DMS53 treated with DMSO at 0.1 percent for 48 hours (cell line): ENCODE data around the gene ARL8A.
A peak's percentile ranks its signal among the peaks of the same experiment; 100 is the strongest.
"Not testable (repeated sequence)": the region's sequence is repeated elsewhere in the genome, so short reads cannot be mapped to it uniquely, and the experiment has no call there.

Experiments used
- DNase-seq: peaks from one replicate; lab custom pipeline; 2025; ENCODE audit not compliant: unreplicated experiment; lab: John Stamatoyannopoulos, UW

Gene ARL8A

DNA sequence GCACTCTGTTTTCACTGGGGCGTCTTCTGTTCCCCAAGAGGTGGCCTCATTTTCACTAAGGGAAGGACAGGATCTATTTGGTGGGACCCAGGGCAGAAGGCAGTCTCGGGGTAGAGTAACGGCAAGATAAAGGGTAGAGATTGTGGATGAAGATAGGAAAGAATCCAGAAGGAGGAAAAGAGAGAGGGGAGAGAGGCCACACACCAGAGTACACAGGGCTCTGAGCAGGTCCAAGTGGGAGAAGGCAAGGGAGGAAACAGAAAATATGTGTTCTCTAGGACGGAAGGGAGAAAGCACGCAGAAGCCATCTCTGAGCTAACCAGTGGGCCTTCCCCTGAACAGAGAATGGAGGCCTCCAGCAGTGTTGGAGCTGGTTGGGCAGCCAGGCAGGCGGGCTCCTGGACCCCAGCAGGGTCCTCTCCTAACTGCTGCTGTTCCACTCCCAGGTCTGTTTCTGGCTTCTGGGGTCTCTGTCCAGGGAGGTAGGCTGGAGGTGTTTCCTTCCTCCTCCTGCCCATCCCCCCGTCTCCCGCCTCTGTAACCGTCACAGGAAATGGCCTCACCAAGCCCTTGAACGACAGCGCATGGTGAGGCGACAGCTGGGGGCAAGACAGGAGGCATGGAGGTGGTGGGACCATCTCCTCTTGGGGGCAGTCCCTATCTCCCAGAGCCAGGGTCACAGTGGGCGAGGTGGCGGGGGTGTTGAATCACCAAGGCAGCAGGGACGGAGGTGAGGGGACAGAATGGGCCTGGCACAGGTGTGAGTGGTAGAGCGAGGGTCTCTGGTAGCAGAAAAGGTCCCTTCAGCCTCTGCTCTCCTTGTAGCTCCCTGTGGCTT, 15.2 kb upstream of the ARL8A start:
- no peak for DNase-seq

DNA sequence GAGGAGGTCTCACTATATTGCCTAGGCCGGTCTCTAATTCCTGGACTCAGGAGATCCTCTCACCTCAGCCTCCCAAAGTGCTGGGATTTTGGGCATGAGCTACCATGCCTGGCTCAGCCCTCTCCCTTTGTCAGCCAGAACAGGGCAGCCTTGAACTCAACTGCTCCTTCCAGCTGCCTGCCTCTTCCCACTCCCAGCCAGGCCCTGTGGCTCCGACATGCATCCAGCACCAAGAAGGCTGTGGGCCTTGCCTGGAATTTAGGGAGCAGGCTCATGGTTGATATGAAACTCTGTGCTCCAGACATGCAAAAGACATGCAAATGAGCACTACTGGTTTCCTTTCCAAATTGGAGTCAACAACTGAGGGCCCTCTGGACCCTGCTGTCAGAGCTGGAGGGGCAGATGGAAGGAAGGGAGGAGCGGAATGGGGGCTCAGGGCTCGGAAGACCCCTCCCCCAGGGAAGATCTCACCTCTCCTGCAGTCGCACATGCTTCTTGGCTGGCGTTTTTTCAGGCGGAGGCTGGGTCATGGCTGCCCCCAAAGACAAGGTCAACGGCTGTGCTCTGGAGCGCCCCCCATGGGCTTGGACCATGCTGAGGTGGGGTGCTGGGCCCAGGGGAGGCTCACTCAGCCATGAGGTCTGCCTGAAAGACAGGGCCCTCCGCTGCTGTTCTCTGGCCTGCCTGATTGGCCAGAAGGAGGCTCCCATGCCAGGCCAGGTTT, 14.4 kb upstream of the ARL8A start:
- DNase-seq = no peak

DNA sequence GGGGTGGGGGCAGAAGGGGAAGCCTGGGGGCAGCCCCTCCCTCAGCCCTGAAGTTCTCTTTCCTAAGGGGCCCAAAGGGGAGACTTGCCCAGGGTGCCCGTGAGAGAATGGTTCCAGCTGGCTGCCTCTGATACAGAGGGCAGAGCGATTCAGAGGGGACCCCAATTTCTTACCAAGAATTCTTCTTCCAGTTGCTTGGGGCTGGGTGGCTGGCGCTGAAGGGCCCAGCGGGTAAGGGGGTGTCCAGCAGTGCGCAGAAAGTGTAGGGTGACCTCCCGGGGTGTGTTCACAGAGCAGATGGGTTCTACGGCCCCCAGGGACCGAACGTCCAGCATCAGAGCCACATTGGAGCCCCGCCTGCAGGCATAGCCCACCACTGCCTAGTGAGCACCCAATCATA, 13.4 kb upstream of the ARL8A start:
- no peak for DNase-seq

DNA sequence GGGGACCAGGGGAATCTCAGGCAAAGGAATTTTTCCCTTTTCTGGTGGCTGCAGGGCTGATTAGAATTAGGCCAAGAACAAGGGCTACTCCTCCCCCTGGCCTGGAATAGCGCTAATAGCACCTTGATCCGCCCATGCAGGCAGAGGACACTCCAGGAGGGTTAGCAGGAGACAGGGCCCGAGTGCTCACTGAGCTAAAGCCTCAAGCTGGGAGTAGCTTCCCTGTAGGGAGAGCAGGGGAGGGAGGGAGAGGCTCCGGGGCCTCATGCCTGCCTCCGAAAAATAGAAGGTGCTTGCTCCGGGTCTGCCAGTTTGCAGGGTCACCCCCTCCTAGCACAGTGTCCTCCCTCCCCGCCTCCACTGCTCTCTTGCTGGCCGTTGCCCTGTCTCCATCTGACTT, 12.1 kb upstream of the ARL8A start:
- DNase-seq = no peak

DNA sequence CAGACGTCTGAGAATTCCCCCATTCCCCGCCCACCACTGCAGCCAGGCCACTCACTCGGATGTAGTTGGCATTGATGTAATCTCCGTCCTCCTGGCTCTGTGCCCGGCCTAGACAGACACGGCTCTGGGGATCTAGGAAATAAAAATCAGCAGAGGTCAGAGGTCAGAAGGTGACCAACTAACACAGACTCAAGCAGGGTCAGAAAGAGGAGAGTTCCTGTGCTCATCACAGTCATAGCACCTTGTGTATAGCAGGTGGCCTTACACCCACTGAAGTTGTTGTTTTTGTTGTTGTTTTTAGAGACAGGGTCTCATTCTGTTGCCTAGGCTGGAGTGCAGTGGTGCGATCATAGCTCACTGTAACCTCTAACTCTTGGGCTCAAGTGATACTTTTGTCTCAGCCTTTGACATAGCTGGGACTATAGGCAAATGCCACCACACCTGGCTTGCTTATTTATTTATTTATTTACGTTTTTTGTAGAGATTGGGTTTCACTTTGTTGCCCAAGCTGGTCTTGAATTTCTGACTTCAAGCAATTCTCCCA, 11.0 kb upstream of the ARL8A start:
- DNase-seq = peak; percentile 35

DNA sequence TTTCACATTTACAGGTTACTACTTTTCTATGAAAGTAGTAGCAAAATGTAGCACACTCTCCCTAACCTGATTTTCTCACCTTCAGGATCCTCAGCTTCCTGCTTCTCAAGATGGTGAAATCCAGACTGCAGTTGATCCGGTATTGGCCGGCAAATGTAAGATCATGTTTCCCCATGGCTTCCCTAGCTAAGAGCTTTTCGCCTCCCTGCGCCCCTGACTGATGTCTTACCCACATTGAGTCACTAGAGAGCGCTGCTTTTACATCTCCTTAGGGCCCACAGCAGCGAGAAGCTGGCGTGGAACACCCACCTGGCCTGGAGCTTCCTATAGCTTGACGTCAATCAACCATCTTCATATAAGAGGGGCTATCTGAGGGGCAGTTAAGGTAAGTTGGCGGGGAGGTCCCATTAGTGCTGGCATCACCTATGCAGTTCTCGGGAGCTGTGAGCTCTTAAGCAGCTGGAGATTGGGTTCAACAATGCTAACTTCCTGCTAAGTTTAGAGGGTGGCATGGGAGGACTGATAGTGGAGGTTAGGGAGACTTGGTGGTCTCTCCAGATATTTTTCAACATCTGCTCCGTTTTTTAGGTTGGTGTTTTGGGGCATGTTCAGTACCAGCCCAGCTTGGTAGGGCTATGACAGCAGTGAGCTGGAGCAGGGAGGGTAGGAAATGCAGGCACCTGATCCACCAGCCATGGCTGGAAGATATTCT, 10.4 kb upstream of the ARL8A start:
- DNase-seq = peak; percentile 84

DNA sequence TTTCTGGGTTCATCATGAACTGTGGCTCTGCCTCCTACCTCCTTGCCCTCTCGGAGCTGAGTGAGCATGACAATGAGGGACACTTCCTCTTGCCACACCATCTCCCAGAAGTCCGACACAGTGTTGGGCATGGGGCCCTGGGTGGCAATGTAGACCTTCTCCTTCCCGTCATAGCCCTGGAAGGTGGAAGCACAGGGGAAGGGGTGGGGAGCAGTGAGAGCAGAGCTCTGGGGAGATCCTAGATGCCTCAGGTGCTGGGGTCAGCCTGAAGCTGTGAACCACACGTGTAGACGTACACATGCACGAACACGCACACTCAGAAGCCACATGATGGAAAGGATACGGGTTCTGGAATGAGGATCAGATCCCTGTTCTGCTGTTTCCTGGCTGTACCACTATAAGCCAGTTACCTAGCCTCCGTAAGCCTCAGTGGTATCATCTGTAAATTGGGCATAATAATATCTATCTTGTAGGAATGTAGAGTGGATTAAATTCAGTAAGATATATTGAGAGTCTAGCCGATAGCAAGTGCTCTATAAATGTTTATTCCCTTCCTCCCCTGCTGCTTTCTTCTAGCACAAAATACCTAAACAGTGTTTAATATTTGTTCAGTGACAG, 9.7 kb upstream of the ARL8A start:
- DNase-seq = no peak

DNA sequence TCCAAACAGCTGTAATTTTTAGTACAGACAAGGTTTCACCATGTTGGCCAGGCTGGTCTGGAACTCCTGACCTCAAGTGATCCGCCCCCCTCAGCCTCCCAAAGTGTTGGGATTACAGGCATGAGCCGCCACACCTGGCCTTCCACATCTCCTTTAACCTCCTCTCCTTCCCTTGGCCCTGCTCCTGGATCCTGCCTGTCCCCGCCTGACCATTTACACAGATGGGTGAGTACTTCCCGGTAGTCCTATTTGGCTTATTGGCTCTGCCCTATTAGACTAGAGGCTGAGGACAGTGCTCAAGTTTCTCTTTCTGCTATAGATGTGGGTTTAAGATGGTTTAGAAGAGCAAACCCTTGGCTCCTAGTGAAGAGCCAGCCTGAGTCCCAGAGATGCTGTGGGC, 8.7 kb upstream of the ARL8A start:
- DNase-seq = no peak

DNA sequence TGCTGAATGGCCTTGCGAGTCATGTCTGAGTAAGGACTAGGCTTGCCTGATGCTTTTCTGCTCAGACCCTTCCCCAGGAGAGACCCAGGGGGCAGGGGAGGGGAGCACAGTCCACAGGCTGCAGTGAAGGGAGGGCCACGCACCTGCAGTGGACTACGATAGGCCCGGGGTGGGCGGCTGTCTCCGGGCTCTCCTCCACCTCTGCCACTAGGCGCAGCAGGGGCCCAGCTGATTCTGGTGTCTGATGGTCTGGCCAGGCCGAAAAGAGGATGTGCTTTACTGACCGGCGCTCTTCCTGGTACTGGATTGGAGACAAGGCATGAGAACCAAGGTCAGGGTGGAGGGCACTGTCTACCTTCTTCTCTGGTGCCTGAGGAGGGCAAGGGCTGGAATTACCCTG, 7.9 kb upstream of the ARL8A start:
- no peak for DNase-seq

DNA sequence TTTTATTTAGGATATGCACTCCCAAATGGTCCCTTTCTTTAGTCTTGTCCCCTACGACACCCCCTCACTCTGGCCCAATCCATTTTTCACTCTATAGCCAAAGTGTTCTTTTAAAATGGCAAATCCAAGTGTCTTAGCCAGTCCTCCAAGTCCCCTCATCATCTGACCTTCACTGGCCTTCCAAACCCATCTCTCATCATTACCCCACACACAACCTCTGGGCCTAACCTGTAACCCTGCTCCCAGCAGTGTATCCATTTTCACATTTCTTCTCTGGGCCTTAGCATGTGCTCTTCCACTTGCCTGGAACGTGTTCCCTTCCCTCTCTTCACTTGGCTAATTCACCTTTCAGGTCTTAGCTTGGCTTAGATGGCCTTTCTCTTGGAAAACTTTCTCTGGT, 6.5 kb upstream of the ARL8A start:
- DNase-seq = no peak

DNA sequence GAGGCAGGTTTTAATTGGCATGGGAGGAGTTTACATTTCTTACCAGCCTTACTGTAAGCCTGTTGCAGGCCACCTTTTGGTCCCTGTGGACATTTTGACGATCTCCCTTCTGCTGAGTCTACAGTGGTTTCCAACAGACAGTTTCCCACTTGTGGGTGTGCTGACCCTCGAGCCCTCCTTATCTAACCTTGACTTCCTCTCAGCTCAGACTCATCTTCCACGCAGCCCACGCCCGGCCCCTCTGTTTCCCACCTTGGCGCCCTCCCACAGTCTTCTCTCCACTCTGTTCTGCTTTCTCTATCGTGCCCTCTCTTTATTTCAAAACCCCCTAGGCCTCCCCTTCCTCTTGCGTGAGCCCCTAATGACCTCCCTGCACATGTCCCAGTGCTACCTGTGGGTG, 6.1 kb upstream of the ARL8A start:
- no peak for DNase-seq

DNA sequence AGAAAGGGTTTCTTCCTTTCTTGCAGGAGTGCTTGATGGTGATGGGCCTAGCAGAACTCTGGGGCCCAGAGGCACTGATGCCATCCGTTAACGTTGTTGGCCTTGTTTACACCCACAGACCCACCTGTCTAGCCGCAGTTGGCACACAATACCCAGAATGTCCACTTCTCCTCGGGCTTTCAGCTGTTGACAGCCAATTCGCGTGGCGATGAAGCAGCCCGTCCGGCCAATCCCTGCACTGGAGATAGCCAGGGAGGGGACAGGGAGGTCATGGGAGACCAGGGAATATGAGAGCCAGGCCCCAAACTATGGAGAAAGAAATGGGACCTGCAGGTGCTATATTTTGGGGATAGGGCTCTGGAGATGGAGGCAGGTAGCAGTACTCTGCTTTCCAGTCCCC, 5.7 kb upstream of the ARL8A start:
- DNase-seq = no peak

DNA sequence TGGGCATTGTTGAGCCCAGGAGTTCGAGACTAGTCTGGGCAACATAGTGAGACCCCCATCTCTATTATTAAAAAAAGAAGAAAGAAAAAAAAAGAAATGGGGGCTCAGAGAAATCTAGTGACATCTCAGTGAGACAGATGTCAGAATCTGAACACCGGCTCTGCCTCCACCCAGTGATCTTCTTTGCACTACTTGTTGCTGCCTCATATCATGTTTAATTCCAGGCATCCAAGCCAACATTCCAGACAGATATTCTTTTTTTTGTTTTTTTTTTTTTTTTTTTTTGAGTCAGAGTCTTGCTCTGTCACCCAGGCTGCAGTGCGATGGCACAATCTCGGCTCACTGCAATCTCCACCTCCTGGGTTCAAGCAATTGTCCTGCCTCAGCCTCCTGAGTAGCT, 5.0 kb upstream of the ARL8A start:
- no peak for DNase-seq

DNA sequence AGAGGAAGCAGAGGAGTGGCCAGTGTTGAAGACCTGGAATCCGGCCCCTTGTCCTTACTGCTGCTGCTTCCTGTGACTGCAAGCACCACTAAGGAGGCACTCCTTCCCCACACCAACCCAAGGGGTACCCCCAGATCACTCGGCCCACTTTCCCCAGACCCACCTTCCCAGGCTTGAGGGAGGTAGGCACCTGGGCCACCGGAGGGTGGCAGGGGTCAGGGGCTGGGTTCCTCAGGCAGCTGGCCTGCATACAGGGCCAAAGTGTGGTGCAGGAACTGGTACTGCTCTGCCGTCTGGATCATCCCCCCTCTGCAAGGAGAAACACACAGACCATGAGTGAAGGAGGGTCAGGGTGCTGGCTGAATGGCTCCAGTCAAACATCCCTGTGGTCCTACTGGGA, 3.9 kb upstream of the ARL8A start:
- DNase-seq = no peak

DNA sequence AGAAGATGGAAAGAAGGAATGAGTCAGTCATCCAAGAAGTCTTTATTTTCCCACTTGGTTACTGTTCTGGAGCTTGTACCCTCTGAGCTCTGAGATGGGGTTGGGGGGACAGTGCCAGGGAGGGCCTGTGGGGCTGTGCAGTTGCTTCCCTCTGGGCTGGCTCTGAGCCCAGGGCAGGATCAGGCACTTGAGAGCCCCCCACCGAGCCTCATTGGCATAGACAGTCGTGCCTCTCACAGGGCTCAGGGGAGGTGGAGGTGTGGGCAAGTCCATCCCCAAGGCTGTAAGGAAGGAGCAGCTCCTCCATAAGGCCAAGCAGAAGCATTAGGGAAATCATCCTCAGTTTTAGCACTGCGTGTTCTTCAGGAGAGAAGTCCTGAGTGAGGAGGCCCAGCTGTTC, 2.5 kb upstream of the ARL8A start:
- DNase-seq = no peak

DNA sequence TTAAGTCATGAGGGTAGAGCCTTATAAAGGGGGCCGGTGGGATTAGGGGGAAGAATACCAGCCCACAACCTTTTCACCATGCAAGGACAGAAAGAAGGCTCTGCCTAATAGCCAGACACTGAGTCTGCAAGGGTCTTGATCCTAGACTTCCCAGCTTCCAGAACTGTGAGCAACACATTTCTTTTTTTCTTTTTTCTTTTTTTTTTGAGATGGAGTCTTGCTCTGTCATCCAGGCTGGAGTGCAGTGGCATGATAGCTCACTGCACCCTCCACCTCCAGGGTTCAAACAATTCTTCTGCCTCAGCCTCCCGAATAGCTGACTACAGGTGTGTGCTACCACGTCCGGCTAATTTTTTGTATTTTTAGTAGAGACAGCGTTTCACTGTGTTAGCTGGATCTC, 1.7 kb upstream of the ARL8A start:
- no peak for DNase-seq

DNA sequence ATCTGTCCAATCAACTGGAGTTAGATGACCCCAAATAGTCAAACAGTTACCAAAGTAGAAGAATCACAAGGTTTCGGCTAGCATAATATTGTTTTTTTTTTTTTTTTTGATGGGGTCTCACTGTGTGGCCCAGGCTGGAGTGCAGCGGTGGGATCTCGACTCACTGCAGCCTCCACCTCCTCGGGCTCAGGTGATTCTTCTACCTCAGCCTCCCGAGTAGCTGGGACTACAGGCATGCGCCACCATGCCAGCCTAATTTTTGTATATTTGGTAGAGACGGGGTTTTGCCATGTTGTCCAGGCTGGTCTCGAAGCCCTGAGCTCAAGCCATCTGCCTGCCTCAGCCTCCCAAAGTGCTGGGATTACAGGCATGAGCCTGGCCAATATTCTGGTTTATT, 1.2 kb upstream of the ARL8A start:
- not testable (repeated sequence) for DNase-seq

DNA sequence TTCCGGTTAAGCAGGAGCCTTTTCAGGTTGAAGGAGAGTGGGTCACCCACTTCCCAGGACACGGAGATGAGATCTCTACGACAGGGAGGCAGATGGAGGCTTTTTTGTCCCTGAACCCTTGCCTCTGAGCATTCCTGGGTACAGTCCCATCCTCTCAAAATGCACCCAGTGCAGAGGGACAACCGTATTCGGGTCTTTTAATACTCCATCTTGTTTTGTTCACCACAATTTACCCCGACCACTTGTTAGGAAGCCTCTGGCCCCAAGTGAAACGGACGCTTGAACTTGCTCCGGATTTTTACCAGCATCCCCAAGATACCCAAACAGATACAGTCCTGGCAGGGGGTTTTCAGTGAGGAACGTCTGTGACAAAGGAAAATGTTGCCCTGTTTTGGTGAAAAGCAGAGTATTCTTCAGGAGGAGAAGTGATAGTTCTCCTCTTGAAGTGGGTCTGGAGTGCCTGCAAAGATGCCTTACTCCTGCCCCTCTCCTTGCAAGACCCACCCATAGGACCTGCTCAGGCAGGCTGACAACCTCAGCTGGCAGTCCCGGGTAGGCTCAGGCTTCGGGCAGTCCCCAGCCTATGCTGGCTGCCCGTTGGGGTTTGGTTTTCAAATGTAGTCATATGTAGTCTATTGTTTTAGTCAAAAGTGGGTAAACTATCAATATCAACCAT, 669 bp upstream of the ARL8A start:
- no peak for DNase-seq

DNA sequence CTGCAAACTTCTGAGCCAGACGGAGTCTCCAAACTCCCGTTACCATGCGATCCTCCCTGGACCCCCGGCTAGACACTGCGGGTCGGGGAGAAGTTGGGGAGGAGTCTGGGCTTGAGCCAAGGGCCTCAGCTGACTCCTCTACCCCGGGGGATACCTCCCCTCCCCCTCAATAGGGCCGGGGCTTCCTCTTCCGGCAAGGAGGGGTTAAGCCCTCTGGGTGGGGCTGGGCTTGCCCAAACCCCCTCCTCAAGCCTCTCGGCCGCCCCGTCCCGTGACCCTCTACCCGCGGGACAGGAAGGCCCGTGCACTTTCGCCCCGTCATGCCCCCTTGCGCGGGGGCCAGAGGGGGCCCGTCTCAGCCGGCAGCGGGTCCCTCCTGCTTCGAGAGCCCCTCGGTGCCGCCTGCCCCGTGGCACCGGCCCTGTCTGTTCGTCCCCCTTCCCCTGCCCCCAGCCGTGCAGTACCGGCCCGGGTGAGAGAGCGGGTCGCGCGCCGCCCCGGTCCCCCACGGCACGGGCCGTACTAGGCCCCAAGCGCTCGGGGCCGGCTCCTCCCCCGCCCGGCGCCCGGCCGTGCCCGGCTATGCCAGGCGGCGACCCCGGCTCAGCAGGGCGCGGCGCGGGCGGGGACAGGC, 652 bp downstream of the ARL8A start:
- no peak for DNase-seq

DNA sequence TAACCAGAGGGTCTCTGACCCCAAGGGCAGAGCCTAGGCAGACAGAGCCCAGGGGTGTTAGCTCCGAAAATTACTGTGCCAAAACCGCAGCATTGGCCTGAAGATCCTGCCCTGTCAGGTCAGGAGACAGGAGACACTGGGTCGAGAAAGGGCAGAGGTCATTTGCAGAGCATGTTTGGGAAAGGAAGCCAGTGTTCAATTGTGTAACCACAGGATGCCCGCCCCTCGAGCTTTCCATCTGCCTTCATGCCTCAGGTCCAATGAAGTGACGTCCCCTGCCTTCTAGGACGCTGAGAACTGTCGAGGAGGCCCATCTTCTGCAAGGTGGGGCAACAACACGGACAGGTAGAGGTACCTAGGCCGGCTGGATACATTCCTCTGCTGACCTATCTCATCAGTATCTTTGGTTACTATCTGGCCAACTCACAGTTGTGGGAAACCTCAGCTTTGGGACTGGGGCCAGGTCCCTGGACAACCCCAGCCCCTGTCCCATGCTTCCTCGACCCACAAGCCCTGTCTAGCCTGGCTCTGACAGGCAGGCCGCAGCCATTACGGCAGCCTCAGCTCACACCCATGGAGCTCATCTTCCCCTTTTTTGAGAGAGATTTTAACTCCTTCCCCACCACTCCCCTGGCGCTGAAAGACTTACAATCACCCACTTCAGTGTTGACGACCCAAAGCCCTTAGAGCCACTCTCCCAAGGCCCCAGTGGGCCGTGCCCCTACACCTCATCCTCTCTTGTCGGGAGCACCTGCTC, 1.3 kb downstream of the ARL8A start:
- DNase-seq = no peak
